Esophagus mucosa (tissue), 1 donor: Measurements from ENCODE around the gene EHF. TPM values are rescaled to one million over a fixed set of nuclear protein-coding genes. Genes with fewer than 3 reads are reported as not detected.
"Not testable (repeated sequence)": the region's sequence is repeated elsewhere in the genome, so short reads cannot be mapped to it uniquely, and the experiment has no call there.

Source experiments
- ATAC-seq: fragments of 200-7000 bp; cut with Tn5 transposase; one replicate; pipeline ENCODE4 v1.9.1; 2020
- total RNA-seq: library from RNA; stranded (reverse); gene quantifications from one replicate; pipeline ENCODE4 v1.2.4, GENCODE V29; 2023
- donor health status: DM: yes; HTN: yes; CAD: no.

The EHF gene
- total RNA-seq, 1 donor from 2014 or later = 342 TPM

GRCh38 chr11:34671117-34671516 is 50.2 kb downstream of the EHF start:
- no peak for ATAC-seq

GRCh38 chr11:34671946-34672345 is 51.1 kb downstream of the EHF start:
- ATAC-seq = no peak

DNA sequence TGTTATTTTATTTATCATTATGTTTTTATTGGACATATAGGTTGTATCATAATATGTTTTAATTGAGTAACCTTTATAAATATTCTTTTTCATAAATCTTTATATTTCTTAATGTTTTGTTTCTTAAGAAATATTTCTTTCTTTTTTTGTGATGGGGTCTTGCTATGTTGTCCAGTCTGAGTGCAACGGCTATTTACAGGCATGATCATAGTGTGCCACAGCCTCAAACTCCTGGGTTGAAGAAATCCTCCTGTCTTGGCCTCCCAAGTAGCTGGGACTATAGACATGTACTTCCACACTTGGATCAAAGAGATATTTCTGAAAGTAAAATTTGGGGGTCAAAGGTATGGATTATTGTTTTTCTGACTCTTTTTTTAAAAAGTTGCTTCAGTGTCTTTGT is 53.1 kb downstream of the EHF start:
- ATAC-seq = no peak

- ATAC-seq = no peak
Observed at GRCh38 chr11:34676227-34676626, 55.3 kb downstream of the EHF start.

- ATAC-seq = no peak
Observed at GRCh38 chr11:34679681-34680080, 58.8 kb downstream of the EHF start.

DNA sequence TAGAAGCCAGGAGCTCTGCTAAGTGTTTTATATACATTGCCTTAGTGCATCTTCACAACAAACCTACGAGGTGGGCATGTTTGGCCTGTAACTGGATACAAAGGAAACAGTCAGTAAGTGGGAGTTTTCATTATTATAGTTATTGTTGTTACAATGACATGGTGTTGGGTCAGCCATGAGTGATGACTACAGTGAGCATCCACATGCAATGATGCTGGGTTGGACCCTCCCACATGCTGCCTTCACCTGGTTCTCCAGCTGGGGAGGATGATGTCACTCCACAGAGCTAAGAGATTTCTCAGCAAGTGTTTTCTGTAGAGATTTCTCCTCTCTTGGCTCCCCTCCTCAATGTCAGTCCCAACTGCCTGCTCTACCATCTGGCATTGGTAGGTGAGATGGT is 59.3 kb downstream of the EHF start:
- ATAC-seq = no peak

DNA sequence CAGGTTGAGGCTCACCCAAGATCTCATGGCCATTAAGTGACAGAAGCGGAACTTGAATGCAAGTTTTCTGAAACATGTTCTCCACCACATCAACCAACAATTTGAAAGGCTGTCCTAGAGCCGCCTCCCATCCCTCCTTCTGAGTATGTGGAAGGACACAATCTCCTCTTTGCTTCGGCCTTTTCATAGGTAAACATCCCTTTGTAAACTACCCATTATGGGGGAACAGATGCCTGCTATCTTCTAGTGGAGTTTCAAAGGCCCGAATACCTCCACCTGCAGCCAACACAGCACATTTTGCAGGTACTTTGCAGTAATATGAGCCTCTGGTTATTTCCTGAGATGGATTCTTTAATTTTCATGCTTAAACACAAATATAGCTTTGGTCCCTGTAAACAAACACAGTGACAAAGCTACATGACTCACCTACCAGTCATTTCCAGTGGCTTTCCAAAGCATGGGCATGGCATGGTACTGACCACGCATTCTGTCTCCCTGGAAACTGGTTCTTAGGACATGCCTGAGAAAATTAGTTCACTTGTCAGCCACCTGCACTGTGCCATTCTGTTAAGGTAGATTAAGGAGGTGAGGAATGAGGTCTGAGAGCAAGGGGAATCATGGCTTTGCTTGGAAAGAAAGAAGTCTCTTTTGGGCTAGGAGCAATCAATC is 60.2 kb downstream of the EHF start:
- ATAC-seq = peak; percentile 56

DNA sequence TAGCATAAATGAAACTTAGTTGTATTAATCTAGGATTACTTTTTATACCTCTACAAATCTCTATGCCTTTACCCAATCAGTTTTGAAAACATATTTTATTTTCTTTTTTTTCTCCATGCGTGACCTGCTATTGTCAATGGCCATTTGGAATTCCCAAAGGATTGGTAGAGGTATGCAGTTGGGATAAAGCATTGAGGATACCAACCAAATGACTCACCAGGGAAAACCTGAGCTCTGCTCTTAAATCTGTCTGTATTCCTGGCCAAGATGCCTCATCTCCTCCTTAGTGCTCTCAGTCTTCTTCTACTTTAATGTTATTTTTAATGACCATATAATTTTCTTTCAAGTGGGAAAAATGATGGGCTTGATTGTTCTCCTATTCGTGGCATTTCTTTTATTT is 61.9 kb downstream of the EHF start:
- ATAC-seq = no peak

- ATAC-seq = no peak
Observed at GRCh38 chr11:34683396-34683795, 62.5 kb downstream of the EHF start.

DNA sequence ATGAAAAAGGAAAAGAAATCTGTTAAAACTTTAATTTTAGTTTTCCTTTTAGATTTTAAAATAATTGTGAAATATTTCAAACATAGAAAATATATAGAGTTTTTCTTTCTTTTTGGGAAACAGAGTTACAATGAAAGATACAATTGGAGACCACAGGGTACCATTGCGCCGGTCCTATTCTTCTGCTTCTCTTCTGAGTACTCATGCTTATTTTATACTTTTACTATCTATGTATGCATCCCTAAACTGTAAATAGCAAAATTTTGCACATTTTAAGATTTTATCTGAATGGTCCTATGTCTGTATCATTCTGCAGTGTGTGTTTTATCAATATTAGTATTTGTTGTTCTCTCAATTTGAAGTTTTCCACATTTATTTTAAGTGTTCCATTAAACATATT is 65.0 kb downstream of the EHF start:
- no peak for ATAC-seq

DNA sequence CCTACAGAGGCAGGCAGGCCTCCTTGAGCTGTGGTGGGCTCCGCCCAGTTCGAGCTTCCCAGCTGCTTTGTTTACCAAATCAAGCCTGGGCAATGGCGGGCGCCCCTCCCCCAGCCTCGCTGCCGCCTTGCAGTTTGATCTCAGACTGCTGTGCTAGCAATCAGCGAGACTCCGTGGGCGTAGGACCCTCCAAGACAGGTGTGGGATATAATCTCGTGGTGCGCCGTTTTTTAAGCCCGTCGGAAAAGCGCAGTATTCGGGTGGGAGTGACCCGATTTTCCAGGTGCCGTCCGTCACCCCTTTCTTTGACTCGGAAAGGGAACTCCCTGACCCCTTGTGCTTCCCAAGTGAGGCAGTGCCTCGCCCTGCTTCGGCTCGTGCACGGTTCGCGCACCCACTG is 71.4 kb downstream of the EHF start:
- not testable (repeated sequence) for ATAC-seq

- no peak for ATAC-seq
Observed at GRCh38 chr11:34696862-34697261, 76.0 kb downstream of the EHF start.

DNA sequence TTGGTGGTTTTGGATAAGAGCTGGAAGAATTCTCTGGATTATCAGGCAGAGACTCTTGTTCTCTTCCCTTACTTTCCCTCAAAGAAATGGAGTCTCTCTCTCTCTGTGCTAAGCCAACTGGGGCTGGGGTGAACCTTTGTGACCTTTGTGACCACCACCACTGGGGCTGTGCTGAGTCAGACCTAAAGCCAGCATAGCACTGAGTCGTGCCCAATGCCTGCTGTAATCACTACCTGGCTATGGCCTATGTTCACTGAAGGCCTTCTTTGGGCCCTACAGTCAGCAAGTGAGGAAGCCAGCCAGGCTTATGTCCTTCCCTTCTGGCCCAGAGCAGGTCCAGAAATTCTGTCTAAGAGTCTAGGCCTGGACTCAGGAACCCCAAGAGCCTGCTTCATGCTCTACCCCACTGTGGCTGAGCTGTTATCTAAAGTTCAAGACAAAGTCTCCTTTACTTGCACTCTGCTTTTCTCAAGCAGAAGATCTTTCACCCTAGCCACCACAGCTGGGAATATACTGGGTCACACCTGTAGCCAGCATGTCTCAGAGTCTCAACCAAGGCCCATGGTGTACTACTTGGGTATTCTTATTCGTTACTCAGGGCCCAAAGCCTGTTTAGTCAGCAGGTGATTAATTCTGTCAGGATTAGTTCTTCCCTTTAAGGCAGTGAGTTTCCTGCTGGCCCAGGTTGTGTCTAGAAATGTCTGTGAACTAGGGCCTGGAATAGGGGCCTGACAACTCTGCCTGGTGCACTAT is 86.0 kb downstream of the EHF start:
- peak; percentile 96 for ATAC-seq

GRCh38 chr11:34707462-34707840 is 86.6 kb downstream of the EHF start:
- ATAC-seq = peak; percentile 88

Other genes with a start within 250 kb of the EHF start
- gene CAT, start 182.2 kb upstream of the EHF start, total RNA-seq = 19.3 TPM
- 0.32 TPM for gene ELF5, start 107.3 kb upstream of the EHF start, total RNA-seq